ENCODE results near the gene NOXA1.
"Not testable (repeated sequence)": the region's sequence is repeated elsewhere in the genome, so short reads cannot be mapped to it uniquely, and the experiment has no call there.

The NOXA1 gene, protein sequence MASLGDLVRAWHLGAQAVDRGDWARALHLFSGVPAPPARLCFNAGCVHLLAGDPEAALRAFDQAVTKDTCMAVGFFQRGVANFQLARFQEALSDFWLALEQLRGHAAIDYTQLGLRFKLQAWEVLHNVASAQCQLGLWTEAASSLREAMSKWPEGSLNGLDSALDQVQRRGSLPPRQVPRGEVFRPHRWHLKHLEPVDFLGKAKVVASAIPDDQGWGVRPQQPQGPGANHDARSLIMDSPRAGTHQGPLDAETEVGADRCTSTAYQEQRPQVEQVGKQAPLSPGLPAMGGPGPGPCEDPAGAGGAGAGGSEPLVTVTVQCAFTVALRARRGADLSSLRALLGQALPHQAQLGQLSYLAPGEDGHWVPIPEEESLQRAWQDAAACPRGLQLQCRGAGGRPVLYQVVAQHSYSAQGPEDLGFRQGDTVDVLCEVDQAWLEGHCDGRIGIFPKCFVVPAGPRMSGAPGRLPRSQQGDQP

DNA sequence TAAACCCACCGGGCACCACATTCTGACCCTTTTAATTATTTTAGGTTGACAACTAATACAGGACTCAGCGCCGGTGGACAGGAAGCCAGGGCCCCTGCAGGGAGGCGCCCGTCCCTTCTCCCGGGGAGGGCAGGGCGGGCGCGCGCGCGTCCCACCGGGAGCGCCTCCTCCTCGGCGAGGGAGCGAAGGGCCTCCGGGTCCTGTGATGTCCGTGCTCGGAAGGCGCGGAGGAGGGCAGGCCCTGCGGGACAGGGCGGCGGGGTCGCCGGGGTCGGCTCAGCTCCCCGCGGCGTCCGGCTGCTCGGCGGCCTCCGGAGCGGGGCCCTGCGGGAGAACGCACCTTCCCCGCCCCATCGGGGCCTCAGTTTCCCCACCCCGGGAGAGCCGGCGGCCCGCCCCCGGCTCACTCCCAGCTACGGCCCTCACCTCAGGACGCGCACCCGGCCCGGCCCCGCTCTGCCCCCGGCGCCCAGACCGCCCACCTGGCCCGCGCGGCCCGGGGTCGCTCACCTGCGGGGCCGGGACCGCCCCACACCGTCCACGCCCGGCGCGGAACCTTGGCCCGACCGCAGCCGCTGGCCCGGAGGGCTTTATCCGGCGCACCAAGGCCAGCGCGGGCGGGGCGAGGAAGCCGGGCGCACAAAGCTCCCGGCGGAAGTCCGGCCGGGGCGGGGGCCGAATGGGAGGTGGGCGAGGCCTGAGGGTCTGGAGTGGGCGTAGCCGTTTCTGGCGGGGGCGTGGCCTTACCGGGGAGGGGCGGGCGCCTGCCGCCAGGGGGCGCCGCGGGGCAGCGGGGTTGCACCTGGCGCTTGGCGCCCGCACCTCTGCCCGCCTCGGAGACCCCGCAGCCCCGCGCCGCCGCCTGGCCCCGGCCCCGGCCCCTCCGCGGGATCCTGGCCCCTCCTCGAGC, at the start of gene NOXA1, which contains the start of gene EXD3:
TSS of gene NOXA1 (plus strand) at position 790 of the 910 bp plus-strand sequence. CDS start 137 bp downstream, outside the sequence.
TSS of gene EXD3 (minus strand) at position 559 of the 910 bp plus-strand sequence. CDS start 27,805 bp downstream, outside the sequence.
- in situ Hi-C loops (cut with MboI; ENCODE audit: low sequenced_read_pairs), result no loop called here

DNA sequence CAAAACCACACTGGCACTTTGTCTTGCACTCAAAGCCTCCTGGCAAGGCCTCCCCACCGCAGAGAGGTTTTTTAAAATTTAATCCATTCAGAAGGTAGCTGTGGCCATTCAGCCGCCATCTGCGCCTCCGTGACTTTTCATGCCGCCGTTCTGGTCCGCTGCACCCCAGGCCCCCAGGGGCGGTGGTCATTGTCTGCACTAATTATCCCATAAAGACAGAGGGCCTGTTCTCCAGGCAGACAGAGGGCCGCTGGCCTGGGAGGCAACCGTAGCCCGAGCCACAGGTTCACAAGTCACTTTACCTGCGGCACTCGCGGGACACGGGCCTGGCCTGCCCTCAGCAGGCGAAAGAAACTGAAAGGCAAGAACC, 49.6 kb upstream of the NOXA1 start:
- in situ Hi-C loops (cut with MboI; ENCODE audit: low sequenced_read_pairs), result no loop called here

DNA sequence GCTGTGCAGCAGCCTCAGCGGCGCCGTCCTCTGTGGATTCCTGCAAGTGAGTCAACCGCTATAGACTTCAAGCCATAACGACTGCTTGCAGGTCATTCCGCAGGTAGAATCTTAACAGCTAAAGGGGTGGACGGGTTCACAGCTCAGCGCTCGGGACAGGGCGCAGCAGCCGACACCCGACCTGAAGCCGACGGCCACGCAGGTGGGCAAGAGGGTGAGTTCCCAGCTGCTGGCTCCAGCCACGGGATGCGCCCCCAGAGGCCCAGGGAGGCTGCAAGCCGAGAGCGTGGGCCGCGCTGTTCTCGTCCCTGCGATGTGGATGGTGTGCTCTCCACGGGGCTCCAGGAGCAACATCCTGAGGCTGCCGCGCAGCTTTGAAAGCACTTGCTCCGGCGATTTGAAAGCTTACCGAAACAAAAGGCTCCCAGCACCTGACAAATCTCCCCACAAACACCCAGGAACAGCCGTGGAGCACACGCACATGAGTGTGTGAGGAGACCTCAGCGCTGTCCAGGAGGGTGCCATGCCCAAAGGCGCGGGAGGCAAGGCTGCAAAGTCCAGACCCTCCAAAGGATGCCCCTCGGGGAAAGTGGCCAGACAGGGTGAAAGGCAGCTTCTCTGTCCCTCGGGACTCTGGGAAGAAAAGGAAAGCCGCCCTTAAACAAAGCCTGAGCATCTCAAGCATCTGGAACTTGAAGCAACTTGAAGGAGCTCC, 48.9 kb upstream of the NOXA1 start:
- in situ Hi-C loops (cut with MboI; ENCODE audit: low sequenced_read_pairs), result no loop called here

DNA sequence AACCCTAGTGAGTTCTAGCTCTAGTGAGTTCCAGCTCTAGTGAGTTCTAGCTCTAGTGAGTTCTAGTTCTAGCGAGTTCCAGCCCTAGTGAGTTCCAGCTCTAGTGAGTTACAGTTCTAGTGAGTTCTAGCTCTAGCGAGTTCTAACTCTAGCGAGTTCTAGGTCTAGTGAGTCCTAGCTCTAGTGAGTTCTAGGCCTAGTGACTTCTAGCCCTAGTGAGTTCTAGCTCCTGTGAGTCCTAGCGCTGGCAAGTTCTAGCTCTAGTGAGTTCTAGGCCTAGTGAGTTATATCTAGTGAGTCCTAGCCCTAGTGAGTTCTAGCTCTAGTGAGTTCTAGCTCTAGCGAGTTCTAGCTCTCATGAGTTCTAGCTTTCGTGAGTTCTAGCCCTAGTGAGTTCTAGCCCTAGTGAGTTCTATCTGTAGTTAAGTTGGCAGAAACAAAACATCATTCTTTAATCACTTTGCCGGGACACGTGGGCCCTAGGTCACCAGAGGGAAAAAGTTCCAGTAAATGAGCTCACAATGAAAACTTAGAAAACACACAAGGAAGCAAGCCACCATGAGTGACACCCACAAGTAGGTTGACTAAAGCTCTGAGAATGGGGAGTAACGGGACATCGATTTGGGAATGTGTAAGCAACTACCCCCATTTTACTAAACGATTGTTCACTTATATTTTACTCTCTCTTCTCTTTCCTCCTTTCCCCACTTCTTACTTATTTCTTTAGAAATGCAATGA, 47.7 kb upstream of the NOXA1 start:
- in situ Hi-C loops (cut with MboI; ENCODE audit: low sequenced_read_pairs), result no loop called here

DNA sequence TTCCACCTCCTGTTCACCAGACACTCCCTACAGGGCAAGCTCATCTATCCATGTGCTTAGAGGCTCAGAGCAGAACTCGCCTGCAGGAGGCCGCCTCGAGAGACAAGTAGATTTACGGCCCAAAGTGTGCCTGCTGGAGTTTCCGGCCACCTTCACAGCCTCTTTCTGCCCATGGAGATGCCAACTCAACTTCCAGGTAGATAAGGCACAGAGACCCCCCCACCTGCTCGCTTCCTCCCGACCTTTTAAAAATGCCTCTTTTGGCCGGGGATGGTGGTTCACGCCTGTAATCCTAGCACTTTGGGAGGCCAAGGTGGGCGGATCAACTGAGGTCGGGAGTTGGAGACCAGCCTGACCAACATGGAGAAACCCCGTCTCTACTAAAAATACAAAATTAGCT, 46.8 kb upstream of the NOXA1 start:
- in situ Hi-C loops (cut with MboI; ENCODE audit: low sequenced_read_pairs), result no loop called here

DNA sequence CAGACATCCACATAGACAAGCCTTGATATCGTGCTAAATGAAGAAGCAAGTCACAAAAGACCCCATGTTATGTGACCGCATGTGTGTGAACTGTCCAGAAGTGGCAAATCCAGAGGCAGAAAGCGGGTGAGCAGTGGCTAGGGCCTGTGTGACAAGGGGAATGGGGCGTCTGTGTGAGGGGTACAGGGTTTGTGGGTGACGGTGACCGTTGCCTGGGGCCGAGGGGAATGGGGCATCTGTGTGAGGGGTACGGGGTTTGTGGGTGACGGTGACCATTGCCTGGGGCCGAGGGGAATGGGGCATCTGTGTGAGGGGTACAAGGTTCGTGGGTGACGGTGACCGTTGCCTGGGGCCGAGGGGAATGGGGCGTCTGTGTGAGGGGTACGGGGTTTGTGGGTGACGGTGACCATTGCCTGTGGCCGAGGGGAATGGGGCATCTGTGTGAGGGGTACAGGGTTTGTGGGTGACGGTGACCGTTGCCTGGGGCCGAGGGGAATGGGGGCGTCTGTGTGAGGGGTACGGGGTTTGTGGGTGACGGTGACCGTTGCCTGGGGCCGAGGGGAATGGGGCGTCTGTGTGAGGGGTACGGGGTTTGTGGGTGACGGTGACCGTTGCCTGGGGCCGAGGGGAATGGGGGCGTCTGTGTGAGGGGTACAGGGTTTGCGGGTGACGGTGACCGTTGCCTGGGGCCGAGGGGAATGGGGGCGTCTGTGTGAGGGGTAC, 44.3 kb upstream of the NOXA1 start:
- in situ Hi-C loops (cut with MboI; ENCODE audit: low sequenced_read_pairs), result not testable (repeated sequence)

DNA sequence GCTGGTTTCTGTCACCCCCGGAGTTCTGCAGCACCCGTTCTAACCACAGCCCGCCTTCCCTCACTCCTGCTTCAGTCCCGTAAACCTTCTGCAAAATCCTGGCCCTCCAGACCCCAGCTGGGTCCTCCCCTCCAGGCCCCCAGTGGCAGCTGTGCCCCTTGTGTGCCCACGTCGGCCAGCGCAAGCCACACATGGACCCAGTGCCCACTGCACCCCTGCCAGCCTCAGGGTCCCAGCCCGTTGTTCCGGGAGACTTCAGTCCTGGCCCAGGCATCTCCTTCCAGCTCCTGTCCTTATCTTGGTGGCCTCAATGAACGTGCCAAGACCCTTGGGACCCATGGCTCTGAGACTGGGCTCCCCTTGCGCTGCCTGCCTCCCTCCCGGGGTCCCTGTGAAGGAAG, 43.4 kb upstream of the NOXA1 start:
- in situ Hi-C loops (cut with MboI; ENCODE audit: low sequenced_read_pairs), result no loop called here

DNA sequence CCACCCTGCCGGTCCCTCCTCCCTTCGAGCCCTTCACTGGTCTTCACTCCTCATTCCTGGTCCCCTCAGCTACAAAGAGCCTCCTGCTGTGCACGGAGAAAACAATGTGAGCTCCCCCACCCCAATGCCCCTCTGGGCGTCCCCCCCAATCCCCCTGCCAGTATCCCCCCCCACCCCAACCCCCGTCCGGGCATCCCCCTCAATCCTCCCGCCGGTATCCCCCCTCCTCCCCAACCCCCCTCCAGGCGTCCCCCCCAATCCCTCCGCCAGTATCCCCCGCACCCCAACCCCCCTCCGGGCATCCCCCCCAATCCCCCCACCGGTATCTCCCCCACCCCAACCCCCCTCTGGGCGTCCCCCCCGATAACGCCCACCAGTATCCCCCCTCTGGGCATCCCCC, 43.0 kb upstream of the NOXA1 start:
- in situ Hi-C loops (cut with MboI; ENCODE audit: low sequenced_read_pairs), result no loop called here

DNA sequence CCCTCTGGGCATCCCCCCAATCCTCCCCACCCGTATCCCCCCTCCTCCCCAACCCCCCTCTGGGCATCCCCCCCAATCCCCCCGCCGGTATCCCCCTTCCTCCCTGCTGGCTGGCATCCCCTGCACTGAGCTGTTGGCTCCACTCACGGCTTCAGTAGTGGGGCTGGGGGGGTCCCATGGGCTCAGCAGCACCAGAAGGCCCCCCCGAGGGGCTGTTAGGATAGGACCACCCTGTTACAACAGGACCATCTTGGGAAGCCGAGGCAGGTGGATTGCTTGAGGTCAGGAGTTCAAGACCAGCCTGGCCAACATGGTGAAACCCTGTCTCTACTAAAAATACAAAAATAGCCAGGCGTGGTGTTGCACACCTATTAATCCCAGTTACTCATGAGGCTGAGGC, 42.6 kb upstream of the NOXA1 start:
- in situ Hi-C loops (cut with MboI; ENCODE audit: low sequenced_read_pairs), result no loop called here

DNA sequence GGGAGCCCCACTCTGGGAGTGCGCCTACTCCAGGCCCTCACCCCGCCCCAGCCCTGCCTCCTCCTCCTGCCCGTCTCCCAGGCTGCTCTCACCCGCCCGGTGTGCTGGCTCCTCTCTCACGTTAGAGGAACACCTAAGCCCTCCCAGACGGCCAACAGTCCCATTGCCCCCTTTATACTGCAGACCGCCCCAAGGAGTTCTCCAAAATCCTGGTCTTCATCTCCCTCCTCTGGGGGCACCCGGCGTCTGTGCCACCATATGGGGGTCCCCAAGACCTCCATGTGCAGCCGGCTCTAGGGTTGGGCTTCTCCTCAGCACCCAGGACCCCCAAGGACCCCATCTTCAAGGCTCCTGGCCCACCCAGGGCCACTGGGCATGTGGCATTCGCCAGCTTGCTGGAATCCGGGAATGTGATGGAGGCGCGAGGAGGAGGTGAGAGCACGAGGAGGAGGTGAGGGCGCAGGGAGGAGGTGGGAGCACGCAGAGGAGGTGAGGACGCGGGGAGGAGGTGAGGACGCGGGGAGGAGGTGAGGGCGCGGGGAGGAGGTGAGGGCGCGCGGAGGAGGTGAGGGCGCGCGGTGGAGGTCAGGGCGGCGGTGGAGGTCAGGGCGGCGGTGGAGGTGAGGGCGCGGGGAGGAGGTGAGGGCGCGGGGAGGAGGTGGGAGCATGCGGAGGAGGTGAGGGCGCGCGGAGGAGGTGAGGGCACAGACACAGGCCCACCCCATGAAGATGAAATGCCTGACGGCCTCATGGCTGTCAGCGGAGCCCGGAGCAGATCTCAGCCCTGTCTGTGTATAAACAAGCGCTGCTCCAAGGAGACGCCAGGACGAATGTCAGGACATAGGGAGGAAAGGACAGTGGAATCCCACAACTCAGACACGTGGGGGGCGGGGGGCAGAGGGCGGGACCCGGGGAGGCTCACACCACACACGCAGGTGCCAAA, 41.4 kb upstream of the NOXA1 start:
- in situ Hi-C loops (cut with MboI; ENCODE audit: low sequenced_read_pairs), result no loop called here

DNA sequence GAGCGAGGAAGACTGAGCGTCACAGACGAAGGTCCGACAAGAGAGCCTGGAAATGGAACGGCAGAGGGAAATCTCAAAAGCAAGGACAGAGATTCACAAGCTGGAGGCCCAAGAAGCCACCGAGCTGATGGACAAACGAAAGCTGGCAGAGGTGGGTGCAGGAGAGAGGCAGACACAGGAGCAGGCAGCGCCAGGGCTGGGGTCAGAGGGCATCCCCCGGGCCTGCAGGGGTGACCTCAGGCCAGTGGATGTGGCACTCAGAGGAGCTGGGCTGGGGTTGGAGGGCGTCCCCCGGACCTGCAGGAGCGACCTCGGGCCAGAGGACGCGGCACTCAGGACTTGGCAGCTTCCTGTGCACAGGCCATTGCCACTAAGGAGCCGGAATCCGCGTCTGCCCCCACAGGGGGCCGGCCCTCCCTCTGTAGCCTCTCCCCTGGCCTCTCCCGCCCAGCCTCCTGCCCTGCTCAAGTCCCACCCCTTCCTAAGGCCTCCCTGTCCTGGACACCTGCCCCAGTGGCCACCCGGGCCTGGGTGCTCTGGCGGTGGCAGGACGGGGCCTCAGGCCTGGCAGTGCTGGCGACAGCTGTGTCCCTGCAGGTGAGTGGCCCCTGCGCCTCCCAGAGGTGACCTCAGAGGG, 40.6 kb upstream of the NOXA1 start:
- in situ Hi-C loops (cut with MboI; ENCODE audit: low sequenced_read_pairs), result no loop called here

DNA sequence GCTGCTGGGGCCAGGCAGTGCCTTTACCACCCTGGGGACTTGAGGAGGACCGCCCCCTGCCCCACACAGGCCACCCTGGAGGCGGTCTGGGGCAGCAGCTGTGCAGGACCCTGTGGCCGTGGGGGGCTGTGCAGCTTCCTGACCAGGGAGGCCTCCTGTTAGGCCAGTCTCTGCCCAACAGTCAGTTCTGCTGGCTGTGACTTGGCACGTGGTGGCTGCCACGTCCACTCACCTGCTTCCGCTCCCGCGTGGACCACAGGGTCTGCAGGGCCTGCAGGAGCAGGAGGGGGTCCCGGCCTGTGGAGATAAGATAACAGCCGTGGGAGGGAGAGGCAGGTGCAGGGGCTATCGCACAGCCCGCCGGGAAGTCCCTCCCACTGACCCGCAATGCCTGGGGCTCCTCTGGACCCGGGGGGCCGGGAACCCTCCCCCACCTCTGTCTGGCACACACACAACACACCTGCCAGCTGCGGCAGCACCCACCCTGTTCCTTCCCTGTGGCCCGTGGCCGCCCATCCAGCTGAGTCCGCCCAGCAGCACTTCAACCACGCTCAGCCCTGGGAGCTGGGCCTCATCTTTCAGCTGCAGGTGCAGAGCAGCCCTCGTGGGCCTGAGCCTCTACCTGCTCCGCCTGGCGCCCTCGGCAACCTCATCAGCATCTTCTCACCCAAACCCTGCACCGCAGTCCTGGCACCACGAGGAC, 40.0 kb upstream of the NOXA1 start:
- in situ Hi-C loops (cut with MboI; ENCODE audit: low sequenced_read_pairs), result no loop called here

DNA sequence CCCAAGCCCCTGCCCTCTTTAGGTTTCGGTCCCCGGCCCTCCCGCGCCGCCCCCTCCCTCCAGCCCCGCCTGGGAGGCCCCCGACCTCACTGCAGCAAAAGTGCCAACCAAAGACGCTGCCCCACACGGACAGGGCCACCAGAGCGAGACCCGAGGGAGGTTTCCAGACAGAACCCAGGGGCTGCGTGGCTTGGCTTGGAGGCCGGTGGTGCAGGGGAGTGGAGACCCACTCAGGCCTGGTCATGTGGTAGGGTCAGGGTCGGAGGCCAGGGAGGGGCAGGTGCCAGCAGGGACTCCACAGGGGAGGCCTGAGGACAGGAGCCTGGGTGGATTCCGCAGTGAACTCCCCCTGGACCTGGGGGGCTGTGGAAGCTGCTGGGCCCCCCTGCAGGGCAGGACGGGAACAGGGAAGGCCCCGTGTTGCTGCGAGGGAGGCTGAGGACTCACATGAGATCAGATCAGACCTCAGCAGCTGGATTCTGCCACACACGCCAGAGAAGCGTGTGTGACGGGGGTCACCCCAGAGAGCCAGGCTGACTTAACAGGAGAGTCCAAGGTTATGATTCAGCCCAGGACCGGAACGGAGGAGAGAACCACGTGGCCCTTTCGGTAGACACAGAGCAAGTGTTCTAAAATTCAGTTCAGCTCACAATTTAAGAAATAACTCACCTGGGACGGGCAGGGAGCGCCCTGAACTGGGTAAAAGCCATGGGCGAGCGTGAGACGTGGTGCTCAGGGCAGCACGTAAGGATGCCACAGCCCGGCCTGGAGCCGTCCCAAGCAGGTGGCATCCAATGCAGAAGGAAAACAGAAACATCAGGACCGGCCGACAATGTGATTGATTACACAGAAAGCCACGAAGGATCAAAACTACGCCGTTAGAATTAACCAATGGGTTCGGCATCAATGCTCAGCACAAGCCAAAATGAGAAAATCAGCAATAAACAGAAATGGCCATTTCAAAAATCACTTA, 39.1 kb upstream of the NOXA1 start:
- in situ Hi-C loops (cut with MboI; ENCODE audit: low sequenced_read_pairs), result no loop called here

DNA sequence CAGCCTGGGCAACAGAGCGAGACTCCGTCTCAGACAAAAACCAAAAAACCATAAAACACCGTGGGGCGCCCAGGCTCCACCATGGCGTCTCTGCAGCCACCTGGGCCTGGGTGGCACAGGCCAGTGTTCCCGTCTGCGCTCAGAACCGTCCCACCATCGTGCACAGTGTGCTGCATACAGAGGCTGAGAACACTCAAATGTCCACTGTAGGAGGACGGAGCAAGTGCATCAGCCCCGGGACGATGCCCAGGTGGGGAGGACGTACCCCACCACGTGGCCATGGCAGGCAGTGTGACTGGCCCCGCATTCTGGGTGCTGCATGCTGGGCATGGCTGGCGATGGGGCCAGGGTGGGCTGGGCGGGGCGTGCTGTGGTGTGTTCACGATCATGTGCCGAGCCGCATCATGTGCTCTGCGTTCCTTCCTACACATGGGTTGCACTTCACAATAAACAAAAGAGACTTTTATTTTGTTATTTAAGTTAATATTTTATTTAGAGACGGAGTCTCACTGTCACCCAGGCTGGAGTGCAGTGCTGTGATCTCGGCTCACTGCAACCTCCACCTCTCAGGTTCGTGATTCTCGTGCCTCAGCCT, 38.0 kb upstream of the NOXA1 start:
- in situ Hi-C loops (cut with MboI; ENCODE audit: low sequenced_read_pairs), result no loop called here

DNA sequence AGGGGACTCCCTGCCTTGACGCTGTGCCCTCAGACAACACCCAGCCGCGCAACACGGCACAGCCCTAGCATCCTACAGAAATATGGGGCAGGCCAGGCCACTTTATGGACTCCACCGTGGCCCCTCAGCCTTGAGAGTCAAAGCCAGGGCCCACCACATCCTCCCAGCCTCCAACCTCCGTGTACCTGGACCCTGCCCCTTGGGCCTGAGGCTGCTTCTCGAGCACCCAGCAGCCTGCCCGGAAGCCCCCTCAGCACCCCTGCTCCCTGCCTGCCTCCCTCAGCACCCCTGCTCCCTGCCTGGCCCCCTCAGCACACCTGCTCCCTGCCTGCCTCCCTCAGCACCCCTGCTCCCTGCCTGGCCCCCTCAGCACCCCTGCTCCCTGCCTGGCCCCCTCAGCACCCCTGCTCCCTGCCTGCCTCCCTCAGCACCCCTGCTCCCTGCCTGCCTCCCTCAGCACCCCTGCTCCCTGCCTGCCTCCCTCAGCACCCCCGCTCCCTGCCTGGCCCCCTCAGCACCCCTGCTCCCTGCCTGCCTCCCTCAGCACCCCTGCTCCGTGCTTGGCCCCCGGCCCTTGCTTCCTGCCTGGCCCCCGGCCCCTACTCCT, 36.6 kb upstream of the NOXA1 start:
- in situ Hi-C loops (cut with MboI; ENCODE audit: low sequenced_read_pairs), result not testable (repeated sequence)

All from hTERT RPE-1 (cell line).